Midbrain (tissue), 1 donor: ENCODE results near the gene IL31.

Source experiments
- DNase-seq: peaks from one replicate; lab custom pipeline; 2025; lab: John Stamatoyannopoulos, UW

The IL31 gene

GRCh38 chr12:122128481-122128880 lies 45.5 kb downstream of the IL31 start:
- DNase-seq, result no peak

- DNase-seq, result no peak
Measured at GRCh38 chr12:122127839-122128238, 46.2 kb downstream of the IL31 start.

DNA sequence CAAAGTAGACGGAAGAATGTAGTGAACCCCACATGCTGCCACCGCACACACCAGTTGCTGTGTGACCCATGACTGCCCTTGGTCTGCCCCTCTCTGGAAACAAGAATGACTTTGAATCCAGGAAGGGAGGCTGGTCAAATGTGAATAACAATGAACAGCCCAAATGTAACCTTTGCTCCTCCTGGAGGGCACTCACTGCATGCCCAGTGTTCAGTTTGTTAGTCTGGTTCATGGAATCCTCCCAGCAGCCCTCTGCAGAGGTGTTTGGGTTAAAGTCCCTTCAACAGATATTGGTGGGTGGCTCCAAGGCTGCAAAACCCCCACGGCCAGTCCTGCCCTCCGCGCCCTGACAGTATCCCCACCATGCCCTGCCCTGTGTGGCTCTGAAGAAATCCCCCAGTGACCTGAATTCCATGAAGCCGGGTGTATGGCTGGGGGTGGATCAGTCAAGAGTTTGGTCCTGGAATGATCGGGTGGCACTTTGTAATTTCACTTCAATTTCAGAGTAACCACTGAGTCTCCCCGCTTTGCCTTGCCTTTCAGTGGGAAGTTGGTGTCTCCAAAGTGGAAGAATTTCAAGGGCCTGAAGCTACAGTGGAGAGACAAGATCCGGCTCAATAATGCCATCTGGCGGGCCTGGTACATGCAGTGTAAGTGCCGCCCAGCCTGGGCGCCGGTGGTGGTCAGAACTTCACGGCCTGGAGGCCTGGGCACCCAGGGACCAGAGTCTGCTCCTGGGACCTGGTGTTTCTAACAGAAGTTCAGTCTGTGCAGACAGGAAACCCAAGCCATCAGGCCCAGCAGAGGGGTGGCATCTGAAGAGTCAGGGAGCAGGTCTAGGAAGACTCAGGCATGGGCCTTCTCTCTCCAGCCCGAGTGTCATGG lies 47.1 kb downstream of the IL31 start:
- no peak for DNase-seq

DNA sequence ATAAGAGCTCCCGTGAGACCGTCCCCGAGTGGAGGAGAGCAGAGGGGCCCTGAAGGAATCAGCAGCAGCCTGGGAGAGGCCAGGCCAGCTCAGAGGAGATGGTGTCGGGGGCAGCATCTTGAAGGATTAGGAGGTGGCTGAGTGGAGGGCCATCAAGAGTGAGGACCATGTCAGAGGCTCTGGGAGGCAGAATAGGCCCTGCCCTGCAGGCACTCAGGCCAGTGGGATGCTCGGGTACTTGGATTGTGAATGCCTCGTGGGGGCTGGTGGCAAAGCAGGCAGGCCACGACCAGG lies 47.7 kb downstream of the IL31 start:
- no peak for DNase-seq

- no peak for DNase-seq
Measured at GRCh38 chr12:122125452-122126341, 48.3 kb downstream of the IL31 start.

DNA sequence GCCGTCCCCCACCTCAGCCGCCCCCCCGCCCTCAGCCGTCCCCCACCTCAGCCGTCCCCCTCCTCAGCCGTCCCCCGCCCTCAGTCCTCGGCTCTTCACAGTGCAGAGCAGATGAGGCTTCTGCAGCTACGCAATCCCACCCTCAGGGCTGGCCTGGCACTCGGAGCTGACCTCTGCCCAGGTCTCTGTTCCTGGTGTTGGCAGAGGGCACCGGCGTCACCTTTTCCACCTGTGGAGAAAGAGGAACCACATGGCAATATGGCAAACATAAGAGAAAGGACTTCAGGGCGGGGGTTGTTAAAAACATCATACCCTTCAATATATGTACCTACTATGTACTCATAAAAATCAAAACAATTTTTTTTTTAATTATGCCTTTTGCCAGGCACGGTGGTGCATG lies 49.7 kb downstream of the IL31 start:
- DNase-seq, result no peak

DNA sequence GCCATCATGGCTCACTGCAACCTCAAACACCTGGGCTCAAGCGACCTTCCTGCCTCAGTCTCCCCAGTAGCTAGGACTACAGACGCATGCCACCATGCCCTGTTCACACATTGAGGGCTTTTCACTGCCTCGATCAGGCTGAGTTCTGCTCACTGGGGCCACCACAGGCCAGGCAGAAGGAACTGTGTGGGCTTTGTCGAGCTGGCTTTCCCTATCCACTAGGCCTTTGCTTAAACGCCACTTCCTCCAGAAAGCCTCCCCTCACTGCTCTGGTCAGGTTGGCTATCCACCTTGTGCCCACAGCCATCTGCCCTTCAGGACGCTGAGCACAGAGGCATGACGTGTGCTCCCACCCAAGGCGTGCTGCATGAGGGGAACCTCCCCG lies 50.3 kb downstream of the IL31 start:
- DNase-seq, result no peak

DNA sequence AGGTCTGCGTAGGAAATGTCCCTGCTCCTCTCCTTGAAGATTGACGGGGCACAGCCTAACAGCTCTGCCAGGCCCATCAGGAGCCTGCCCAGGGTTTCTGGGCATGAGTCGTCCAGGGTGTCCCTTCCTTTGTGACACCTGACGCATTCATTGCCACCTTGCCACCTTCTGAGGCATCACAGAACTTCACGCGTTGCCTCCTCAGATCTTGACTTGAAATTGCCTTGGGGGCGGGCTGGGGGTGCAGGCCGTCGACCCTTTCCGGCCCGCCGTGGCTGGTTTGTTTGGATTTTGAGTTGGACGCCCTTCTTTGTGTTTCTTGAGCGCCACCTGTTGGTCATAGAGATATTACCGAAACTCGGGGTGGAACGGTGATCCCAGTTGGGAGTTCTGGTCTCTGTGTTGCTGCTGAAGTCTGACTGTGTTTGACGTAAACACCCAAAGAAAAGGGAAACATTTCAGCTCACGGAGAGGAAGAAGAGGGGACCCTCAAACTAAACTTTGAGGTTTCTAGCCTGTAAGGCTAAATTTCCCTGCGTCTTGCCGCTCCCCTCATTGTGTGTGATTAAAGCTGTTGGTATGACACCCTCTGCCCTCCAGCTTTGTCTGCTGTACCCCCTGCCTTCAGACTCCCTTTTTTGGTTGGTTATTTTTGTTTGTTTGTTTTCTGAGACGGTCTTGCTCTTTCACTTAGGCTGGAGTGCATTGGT lies 50.8 kb downstream of the IL31 start:
- peak; percentile 73 for DNase-seq
